Activated T-cell treated with anti-CD3 and anti-CD28 coated beads, Interleukin-2, amount 50 U/mL, for 4 hours (primary cell): ENCODE data around the gene NFILZ. TPM values are rescaled to one million over a fixed set of nuclear protein-coding genes. Genes with fewer than 3 reads are reported as not detected.

ENCODE experiments used
- ATAC-seq, 2 donors: fragments of 200-7000 bp; cut with Tn5 transposase; one replicate each; pipeline ENCODE4 v1.10.0; 2021
- DNase-seq: peaks from one replicate; pipeline ENCODE4 v3.0.0-alpha.2; 2020
- H3K27me3 Mint-ChIP-seq: one replicate; pipeline ENCODE4 v1.8.0; 2021; ENCODE audit warnings: low read depth, mixed read lengths
- H3K36me3 Mint-ChIP-seq: one replicate; pipeline ENCODE4 v1.8.0; 2022; ENCODE audit warnings: mixed read lengths; ENCODE audit not compliant: insufficient read depth
- H3K4me1 Mint-ChIP-seq: one replicate; pipeline ENCODE4 v1.8.0; 2021; ENCODE audit warnings: low read depth, mixed read lengths
- H3K4me3 Mint-ChIP-seq: one replicate; pipeline ENCODE4 v1.8.0; 2021; ENCODE audit warnings: mild to moderate bottlenecking, moderate library complexity, mixed read lengths
- H3K9me3 Mint-ChIP-seq: one replicate; pipeline ENCODE4 v1.8.0; 2021; ENCODE audit warnings: mixed read lengths
- total RNA-seq, 3 donors: library from RNA; stranded (reverse); gene quantifications; one replicate each; pipeline ENCODE4 v1.2.1, GENCODE V29; 2021

NFILZ gene
- total RNA-seq, 3 donors from 2014 or later: not detected

DNA sequence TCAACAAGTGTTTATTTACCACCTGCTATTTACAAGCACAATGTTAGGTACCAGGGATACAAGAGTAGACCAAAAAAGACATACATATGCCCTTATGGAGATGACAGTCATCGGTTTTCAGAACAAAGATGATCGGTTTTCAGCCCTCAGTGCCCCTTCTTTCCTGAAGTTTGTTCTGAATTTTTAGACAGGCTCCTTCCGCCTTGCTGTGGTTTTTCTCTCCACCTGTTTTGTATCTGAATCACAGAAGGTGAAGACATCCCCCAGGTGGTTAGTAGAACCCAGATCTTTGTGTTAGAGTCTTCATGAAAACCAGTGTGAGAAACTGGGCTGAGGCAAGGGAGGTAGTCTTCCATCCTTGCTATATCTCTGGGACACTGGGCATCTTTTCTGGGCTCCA is 44.6 kb downstream of the NFILZ start:
- Mint-ChIP-seq H3K27me3 (no peaks in the 10 kb centered on the region), H3K9me3 (peaks cover 6% of the 10 kb centered on the region), H3K36me3 (peaks cover 2% of the 10 kb centered on the region), H3K4me3 (no peak overlapping the region), H3K4me1 (peaks cover 21% of the 10 kb centered on the region)
- no peak for DNase-seq
- ATAC-seq: no peak

DNA sequence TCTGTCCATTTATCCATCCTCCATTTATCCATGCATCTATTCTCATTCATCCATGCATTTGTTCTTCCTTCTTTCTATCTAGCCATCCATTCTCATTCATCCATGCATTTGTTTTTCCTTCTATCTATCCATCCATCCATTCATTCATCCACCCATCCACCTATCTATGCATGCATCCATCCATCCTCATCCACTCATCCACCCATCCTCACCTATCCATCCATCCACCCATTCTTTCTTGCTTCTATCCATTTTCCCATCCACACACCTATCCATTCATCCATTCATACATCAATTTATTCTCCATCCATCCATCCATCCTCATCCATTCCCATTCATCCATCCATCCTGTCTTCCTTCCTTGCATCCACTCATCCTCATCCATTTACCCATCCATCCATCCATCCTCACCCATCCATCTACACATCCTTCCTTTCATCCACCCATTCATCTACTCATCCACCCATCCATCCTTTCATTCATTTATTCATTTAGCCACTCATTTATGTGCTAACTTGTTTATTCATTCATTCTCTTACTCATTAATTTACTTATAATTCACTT is 47.9 kb downstream of the NFILZ start:
- peaks cover 14% of the 10 kb centered on the region for H3K9me3 Mint-ChIP-seq

More for the DNA sequence above, 47.9 kb downstream of the NFILZ start:
- no peak for ATAC-seq
- peaks cover 17% of the 10 kb centered on the region for H3K4me1 Mint-ChIP-seq
- H3K36me3 Mint-ChIP-seq: peaks cover 5% of the 10 kb centered on the region
- no peaks in the 10 kb centered on the region for H3K27me3 Mint-ChIP-seq
- no peak for DNase-seq
- H3K4me3 Mint-ChIP-seq: no peak overlapping the region

Other genes starting within 250 kb of the NFILZ start
- gene RAB11B, start 240.3 kb upstream of the NFILZ start, total RNA-seq: 10 to 100 TPM; 69.5 to 73.9 (median 71.4) TPM
- 1 to 10 TPM; 6.4 to 9.5 (median 6.7) TPM for gene MARCHF2, start 217.3 kb upstream of the NFILZ start, total RNA-seq
- gene HNRNPM, start 185.7 kb upstream of the NFILZ start, total RNA-seq: 100 to 1,000 TPM; 448 to 486 (median 453) TPM
- under 1 TPM in 1 of 3 donors, not detected in 2; 0.13 TPM for gene PRAM1, start 128.0 kb upstream of the NFILZ start, total RNA-seq
- gene ZNF414, start 116.5 kb upstream of the NFILZ start, total RNA-seq: 10 to 100 TPM; 27.8 to 31.2 (median 29.4) TPM
- 1 to 10 TPM; 4.6 to 8.0 (median 6.6) TPM for gene MYO1F, start 53.2 kb upstream of the NFILZ start, total RNA-seq
- gene ADAMTS10, start 19.9 kb upstream of the NFILZ start, total RNA-seq: 1 to 10 TPM; 1.1 to 3.1 (median 1.5) TPM
- gene ACTL9, start 68.2 kb downstream of the NFILZ start, total RNA-seq: not detected
- not detected for gene OR2Z1, start 91.0 kb downstream of the NFILZ start, total RNA-seq
- gene ZNF558, start 201.7 kb downstream of the NFILZ start, total RNA-seq: 10 to 100 TPM; 28.7 to 30.7 (median 29.0) TPM
- gene MBD3L1, start 201.7 kb downstream of the NFILZ start, total RNA-seq: not detected